AG08395 (cell line): Measurements from ENCODE around the gene RASSF4.

ENCODE experiments used
- DNase-seq: peaks from one replicate; pipeline ENCODE4 v3.0.0; 2012; ENCODE audit warnings: mixed read lengths, low spot score

Gene RASSF4

DNA sequence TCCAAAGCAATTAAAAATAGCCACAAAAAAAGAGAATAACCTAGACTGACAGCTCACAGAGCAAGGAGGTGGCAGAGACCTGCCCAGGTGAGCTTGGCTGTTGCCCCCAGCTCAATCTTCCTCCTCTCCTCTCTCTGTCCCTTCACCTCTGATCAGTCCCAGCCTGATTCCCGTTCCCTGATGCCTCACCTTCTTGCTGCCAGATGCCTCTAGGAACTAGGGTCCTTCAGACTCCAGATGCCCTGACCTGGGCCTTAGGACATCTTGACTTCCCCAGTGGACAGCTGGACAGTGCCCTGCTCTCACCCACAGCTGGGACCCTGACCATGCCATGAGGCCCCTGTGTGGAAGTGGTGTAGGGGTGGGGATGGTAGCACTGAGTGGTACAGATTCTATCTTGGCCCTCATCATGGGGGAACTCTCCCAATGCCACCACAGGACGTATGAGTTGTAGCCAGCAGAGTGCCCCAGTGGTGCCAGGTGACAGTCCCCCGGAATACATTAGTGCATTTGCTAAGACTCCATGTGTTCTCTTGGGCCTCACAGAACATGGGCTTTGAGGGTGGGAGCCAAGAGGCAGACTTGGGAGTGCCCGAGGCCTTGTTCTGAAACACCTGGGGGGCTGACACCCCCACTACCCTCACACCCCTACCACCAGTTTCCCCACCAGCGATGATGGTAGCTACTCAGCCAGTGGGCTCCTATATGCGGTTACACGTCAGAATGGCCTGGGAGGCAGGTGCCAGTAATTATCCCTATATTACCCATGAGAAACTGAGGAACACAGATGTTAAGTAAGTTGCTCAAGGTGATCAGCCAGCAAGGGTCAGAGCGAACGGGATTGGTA is 17.0 kb downstream of the RASSF4 start:
- no peak for DNase-seq

DNA sequence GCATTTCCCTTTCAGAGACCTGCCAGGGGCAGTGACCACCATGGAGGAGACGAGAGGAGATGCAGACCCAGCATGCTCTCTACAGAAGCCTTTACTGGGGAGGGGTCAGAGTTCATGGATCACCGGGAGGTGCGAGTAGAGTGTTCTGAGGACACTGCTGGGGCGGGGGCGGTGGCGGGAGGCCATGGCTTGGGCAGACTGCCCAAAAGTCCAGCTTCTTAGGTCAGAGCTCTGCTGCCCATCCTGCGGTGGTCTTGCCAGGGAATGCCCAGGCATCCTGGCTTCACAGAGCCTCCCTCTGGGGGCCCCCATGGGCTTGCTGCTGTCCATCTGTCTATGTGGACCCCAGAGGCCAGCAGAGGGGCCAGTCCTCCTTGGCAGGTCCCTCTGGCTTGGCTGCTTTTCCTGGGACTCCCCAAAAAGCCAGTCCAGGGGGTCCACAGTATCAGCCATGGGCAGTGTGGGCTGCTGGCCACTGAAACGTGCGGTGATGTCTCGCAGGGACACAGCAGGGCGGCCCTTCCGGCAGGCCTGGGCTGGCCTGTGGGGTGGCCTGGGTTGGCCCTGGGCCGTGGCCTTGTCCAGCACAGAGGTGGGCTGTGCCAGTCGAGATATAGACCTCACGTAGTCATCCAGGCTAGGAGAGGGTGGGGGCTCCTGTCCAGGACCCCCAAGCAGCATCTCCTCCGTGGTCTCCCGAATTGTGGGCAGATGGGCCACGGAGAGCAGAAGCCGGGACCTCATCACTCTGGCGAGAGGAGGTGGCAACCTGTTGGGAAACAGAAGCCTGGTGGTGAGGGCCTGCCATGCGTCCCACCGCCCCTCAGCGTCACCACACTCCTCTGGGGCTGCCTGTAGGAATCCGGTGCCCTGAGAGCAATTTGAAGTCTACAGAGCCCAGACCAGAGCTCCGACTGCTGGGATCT is 17.9 kb downstream of the RASSF4 start:
- DNase-seq = no peak

DNA sequence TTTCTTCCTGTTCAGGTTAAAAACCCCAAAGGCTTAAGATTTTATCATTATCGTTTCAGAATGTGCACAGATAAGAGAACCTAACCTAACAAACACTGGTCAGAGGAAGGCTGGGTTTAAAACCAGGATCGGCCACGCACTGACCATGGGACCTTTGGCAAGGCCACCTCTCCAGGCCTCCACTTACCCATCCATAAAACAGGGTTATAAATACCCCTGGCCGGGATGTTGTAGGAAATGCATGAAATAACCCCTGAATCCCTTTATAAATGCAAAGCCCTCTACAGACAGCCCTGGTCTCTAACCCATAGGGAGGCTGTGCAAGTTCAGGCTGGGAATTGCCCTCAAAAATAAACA is 18.6 kb downstream of the RASSF4 start:
- no peak for DNase-seq

DNA sequence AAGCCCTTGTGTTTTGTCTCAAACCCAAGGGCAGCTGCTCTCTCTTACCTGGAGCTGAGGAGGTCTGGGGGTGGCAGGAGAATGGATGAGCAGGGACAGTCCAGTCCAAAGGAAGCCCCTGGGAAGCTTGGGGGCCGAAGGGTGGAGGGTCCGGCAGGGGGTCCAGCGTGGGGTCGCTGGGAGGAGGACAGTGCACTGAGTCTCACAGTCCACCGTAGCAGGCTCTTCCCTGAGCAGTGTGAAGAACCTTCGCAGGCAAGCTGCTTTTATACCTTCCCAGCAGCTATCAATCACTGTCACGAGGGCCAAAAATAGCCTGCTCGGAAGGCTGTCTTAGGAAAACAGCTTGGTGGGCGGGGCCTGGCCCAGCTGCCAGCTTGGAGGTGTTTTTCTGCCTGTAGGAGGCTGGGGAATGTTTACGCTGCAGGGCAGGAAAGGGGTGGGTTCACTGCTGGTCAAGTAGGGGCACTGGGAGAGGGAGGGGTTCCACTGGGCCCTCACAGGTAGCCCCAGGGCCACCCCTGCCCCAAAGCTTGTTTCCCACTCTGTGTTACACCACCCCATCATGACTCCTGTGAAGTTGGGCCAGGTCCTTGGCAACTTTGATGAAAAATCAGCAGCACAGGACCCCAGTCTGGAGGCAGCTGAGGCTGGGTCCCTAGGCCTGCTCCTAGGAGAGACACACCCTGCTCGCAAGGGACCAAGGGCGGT is 19.1 kb downstream of the RASSF4 start, which contains the start of gene DEPP1:
Gene DEPP1 (minus strand): TSS at position 240 of the 711 bp plus-strand sequence. CDS start 779 bp downstream, outside the sequence.
- peak; percentile 79 for DNase-seq

DNA sequence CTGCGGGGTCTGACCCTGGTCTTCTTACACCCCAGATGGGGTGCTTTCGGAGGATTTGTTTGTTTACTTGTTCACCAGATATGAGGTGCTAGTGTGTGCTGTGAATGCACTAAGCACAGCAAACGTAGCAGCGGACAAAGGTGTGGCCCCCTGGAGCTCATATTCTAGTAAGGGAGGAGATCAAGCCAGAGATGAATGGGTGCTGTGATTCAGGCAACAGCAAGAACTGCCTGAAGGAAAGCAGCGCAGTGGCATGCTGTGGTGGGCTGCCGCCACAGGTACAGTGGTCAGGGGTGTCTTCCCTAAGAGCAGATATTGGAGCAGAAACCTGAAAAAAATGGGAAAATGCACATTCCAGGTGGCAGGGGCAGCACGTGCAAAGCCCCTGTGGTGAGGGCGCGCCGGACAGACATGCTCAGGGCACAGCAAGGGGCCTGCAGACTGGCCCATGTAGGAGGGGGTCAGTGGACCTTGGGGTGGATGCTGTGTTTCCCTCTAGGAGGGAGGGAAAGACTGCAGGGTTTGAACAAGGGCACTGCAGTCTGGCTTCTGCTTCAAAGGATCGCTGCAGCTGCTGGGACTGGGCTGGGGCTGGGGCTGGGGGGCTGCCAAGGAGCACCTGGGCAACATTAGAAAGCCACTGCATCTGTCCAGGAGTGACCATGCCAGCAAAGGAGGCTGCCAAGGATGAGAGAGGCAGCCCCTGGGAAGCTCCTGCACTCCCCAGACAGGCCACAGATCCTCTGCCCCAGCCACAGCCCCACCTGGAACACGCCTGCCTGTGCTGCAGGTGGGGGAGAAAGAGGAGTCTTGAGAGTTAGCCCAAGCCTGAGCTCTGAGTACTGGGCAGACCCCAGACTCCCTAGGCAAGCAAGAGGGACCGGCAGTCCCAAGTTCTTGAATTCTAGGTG is 19.9 kb downstream of the RASSF4 start:
- DNase-seq = no peak

DNA sequence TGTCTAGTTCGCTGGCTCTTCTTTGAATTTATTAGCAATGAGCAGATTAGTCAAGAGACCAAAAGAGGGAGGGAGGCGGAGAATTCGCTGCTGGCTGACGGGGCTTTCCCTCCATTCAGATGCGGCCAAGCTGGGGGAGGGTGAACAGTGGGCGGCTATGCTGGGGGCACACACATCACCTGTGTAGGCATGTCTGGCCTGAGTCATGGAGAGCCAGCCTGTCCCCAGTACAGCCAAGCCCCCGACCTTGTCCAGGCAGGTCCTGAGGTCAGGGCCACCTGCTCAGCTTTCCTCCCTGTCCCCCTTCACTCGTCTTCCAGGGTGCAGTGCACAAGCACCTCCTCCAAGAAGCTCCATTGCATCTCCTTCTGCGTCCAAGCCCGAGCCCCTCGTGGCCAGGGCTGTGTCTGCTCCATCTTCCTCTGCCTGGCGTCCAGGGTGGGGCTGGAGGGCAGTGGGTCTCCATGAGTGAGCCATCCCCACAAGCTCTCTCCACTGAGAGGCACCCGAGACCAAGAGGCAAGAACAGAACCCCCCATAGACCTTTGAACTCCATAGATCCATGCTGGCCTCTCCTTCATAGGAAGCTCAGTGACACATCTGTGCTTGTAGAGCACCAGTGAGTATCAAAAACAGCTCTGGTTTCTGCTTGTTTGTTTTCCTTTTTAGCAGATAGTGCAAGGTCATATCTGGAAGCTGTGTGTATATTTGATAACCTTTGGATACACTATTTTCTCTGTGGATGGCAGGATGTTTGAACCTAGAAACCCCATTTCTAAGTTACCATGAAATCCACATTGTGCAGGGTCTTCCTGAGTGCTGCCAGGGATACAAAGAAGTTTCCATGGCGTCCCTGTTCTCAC is 20.9 kb downstream of the RASSF4 start:
- no peak for DNase-seq

DNA sequence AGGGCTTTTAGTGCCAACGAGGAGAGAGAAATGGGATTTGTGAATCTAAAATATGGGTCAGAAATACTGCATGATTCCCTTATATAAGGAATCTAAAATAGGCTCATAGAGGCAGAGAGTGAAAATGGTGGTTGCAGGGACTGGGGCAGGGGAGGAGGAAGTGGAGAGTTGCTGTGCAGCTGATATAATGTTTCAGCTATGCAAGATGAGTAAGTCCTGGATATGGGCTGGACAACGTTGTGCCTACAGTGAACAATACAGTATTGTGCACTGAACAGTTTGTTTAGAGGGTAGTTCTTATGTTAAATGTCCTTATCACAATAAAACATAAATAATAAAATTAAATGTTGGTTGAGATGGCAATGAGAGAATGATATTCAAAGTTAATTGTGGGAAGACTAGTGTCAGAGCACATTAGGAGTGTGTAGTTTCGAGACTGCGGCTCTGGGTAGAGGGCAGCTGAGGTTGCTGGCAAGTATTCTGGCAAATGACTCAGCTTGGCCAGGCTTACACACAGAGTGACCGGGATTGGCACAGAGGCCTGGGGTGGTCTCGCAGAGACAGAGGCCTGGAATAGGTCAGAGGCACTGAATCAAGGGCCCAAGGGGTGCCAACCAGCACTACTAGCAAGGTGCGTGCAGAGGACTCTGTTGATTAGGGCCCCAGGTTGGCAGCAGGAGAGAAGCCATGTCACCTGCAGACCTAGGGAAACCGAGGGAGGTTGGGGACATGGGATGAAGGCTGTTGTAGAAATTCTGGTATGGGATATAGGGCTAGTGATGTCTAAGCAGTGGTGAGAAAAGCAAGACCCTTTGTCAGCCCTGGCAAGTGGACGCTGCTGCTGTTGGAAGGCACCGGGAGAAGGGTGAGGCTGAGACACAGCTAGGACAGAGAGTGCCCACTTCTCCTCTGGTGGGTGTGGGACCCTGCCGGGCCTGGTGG is 21.8 kb downstream of the RASSF4 start:
- peak; percentile 88 for DNase-seq

DNA sequence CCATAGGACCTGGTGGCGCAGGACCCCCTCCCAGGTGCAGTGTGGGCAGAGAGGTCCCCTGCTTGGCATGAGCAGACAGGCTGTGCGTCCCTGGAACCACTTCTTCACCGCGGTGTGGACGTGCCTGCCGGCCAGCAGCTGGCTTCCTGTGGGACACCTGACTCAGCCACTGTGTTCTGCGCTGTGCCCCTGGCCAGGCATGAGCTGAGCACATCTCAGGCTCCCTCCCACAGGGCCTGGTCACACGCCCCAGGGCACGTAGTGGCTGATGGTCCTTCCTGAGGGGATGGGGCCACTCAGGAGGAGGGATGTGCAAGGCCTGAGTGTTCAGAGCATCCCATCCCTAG is 22.5 kb downstream of the RASSF4 start:
- no peak for DNase-seq

DNA sequence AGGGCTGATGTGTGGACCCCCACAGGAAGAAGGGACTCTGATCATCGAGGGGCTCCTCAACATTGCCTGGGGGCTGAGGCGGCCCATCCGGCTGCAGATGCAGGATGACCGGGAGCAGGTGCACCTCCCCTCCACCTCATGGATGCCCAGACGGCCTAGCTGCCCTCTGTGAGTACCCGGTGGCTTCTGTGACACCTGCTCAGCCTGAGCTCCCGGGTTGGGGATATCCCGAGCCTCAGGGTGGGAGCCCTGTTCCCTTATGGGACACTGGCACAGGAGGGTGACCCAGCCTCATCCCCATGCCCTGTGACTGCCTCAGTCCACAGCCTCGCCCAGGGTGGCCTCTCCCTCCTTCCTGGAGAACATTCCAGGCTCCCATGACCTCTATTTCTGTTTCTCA is 22.9 kb downstream of the RASSF4 start:
- DNase-seq = no peak

DNA sequence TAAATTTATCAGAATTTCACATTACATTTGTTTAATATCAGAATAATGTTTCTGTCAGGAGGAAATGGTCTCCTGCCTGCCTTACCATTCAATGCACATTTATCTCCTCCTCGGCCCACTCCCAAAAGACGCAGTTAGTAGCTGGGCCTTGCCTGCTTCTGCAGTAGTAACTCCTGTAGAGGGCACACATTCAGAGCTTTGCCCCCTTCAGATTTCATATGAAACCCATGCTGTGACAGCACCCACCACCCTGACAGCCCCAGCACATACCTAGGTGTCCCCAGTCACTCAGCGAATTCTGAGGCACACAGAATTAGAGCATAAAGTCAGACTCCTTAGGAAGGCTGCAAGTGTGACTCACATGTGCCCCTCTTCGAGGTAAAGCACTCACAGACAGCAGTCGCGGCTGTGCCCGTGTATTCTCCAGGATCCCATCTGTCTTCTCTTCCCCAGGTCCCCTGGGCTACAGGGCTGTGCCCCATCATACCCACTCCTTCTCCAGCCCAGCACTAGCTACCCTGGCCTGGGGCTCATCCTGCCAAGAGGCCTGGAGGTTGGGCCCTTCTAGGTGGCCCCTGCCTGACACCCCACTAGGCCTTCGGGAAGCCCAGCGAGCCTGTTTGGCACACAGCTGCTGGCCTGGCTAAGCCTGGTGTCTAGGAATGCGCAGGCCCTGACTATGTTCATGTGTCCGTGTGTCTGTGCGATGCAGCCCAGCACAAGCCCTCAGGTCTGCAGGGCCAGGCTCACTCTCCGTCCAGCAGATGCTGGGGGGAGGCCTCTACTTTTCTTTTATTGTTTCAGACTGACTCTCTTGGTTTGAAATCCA is 23.7 kb downstream of the RASSF4 start:
- no peak for DNase-seq

DNA sequence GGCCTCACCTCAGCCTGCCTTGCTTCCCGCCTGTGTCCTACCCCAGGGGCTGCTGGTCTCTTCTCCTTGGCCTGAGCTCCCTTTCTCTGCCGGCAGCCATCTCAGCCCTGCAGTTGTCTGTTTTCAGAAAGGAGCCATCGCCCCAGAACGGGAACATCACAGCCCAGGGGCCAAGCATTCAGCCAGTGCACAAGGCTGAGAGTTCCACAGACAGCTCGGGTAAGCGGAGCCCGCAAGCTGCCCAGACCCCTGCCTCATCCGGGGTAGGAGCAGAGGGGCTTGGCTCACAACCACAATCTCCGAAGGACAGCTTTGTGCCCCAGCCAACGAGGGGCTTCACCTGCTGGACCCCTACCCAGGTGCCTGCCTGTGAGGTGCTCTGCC is 24.3 kb downstream of the RASSF4 start:
- no peak for DNase-seq

DNA sequence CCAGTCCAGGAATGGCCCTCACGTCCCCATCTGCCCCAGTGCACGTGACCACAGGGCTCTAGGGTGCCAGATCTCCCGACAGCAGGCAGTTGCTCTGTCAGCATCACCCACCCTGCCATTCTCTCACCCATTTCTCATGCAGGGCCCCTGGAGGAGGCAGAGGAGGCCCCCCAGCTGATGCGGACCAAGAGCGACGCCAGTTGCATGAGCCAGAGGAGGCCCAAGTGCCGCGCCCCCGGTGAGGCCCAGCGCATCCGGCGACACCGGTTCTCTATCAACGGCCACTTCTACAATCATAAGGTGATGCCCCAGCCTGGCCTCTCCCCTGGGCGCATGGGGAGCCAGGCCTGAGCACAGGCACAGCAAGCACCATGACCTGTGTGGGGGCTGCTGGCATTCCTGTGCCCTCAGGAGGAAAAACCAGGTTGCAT is 25.1 kb downstream of the RASSF4 start:
- no peak for DNase-seq

DNA sequence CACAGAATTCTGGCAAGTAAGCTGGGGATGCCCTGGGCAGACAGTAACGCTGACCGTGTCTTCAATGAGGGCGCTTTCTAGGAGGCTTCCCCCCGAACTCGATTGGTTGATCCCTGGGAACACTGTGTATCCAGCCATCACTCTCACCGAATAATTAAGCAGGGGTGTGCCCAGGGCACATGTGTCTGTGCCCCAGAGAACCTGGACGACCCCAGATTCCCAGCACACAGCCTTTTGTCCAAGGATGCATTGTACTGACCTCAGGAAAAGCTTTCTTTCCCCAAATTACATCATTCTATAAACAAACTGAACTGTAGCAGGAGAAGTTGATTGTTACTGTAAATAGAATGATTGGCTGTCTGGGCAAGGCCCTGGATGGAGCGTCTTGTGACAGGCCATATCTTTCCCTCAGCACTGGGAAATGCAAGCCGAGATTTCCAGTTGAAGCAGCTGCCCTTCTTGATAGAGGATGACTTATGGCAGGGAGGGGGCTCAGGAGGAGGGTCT is 25.6 kb downstream of the RASSF4 start:
- no peak for DNase-seq

DNA sequence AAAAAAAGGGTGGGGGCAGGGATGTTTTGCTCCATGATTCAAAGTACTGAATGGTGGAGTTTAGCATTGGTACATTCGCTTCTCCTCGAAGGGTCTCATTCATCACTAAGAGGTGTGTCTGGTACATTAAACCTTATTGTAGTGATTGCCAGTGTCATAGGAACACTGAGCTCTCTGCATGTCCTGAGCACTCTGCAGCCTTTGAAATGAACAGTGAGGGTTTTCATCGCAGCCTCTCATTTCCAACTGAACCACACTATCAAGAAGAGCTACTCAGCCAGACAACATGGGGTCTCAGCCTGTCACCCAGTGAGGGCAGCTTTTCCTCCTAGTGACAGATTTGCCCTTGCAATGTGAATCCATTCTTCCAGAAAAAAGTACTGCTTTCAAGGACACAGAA is 26.6 kb downstream of the RASSF4 start:
- DNase-seq = no peak

DNA sequence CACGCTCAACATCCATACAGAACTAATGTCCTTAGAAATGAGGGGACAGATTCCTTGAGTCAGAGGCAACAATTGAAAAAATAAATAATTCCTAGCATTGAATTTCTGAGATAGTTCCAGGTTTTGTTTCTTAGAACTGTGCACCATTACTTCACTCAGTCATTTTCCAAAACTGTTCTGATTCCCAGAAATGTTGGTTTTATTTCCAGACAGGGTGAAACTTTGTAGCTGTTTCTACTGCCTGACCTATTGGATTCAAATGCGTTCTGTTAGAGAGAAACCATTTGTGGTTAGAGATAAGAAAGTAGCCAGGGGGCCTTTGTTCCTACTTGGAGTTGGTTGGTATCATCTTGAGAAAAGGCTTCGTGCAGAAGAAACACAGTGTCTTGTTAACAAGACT is 27.1 kb downstream of the RASSF4 start:
- DNase-seq = no peak

DNA sequence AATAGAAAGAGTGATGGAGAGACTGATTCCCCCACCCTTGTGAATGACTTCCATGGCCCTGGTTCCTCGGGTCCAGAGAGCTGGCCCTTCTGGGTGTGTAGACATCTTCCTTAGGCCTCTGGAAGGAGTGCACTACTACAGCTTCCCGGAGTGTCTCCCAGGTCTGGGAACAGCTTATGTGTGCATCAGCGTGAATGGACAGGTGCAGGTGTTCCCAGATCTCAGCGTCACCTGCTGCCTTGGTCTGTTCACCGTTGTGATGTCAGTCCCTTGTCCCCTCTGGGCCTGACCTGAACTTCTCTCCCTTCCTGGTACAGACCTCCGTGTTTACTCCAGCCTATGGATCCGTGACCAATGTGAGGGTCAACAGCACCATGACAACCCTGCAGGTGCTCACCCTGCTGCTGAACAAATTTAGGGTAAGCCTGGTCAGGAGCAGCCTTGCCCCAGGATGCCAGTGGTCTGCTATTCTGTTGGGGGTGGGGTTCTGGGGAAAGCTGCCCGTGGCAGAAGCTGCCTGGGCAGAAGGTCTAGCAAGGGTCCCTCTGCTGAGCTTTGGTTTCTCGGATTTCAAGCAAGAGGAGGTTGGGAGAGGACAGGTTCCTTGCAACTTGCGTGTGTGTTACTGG is 29.5 kb downstream of the RASSF4 start:
- no peak for DNase-seq

DNA sequence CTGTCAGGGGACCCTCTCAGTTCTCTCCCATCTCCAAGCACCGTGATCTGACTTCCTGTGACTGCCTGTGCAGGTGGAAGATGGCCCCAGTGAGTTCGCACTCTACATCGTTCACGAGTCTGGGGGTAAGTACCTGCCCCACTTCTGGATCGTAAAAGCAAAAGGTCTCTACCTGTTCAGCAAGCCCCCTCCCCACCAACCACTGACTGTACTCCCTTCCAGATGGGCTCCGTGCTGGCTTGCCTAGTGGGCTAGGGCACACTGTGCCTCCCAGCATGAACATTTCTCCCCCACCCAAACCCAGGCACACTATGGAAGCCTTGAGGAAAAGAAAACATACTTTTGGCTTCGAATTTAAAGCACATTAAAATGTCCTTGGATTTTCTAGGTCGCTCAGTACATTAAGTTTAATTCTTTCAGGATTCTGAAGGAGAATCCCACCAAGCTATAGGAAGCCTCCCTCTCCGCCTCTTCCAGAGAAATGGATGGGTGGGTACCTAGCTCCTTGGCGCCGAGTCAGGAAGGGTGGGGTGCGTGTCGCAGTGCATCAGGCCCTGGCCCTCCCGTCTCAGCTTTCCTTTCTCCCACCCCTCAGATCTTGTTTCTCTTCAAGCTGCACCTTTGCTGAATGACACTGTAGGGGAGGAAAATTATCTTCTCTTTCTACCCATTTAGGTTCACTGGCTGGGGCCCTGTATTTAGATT is 30.1 kb downstream of the RASSF4 start:
- no peak for DNase-seq
